Neural cell (in vitro differentiated cells): ENCODE measurements around the gene GINS2. TPM values are rescaled to one million over a fixed set of nuclear protein-coding genes. Genes with fewer than 3 reads are reported as not detected.

Experiments
- H2AFZ ChIP-seq: fragments of 200-600, 300-800 bp; sonication (generic), shearing (Covaris generic); 2 replicates; pipeline ENCODE4 v1.6.0; 2014; ENCODE audit warnings: low read depth, mild to moderate bottlenecking, antibody characterized with exemption, low read length, moderate library complexity
- H3F3A ChIP-seq: fragments of 200-600 bp; shearing (Covaris generic); 2 replicates; pipeline ENCODE4 v1.6.1; 2016; ENCODE audit warnings: mild to moderate bottlenecking, moderate library complexity, mixed read lengths, antibody characterized with exemption, low read length; ENCODE audit not compliant: insufficient read depth, poor library complexity, severe bottlenecking
- H3K27ac ChIP-seq: fragments of 200-600, 300-800 bp; sonication (generic), shearing (Covaris generic); 2 replicates; pipeline ENCODE4 v1.5.1; 2014; ENCODE audit warnings: mild to moderate bottlenecking, low read length, moderate library complexity
- H3K27me3 ChIP-seq: fragments of 300-800, 200-600 bp; sonication (generic), shearing (Covaris generic); 2 replicates; pipeline ENCODE4 v1.6.0; 2014; ENCODE audit warnings: mild to moderate bottlenecking, low read depth, low read length, moderate library complexity; ENCODE audit not compliant: insufficient read depth
- H3K36me3 ChIP-seq: fragments of 300-800, 200-600 bp; sonication (generic), shearing (Covaris generic); 2 replicates; pipeline ENCODE4 v1.5.1; 2014; ENCODE audit warnings: mild to moderate bottlenecking, antibody characterized with exemption, low read length, moderate library complexity; ENCODE audit not compliant: insufficient read depth
- H3K4me2 ChIP-seq: fragments of 300-800, 200-600 bp; sonication (generic), shearing (Covaris generic); 2 replicates; pipeline ENCODE4 v1.6.0; 2014; ENCODE audit warnings: mild to moderate bottlenecking, low read length
- H3K4me3 ChIP-seq: fragments of 300-800, 200-600 bp; sonication (generic), shearing (Covaris generic); 2 replicates; pipeline ENCODE4 v1.5.1; 2014; ENCODE audit warnings: mild to moderate bottlenecking, low read length, moderate library complexity
- H3K79me2 ChIP-seq: fragments of 200-600 bp; shearing (Covaris generic); replicated peaks from 2 replicates; pipeline ENCODE4 v1.6.0; 2014; ENCODE audit warnings: mild to moderate bottlenecking, low read length, moderate library complexity; ENCODE audit not compliant: insufficient read depth
- H3K9ac ChIP-seq: fragments of 300-800, 200-600 bp; sonication (generic), shearing (Covaris generic); 2 replicates; pipeline ENCODE4 v1.6.1; 2016; ENCODE audit warnings: mild to moderate bottlenecking, low read length, mixed read lengths
- H3K9me2 ChIP-seq: fragments of 200-600 bp; shearing (Covaris generic); 2 replicates; pipeline ENCODE4 v1.6.1; 2016; ENCODE audit warnings: mild to moderate bottlenecking, low read length, mixed read lengths; ENCODE audit not compliant: insufficient read depth
- H3K9me3 ChIP-seq: fragments of 200-600, 300-800 bp; sonication (generic), shearing (Covaris generic); 2 replicates; pipeline ENCODE4 v1.6.1; 2016; ENCODE audit warnings: mild to moderate bottlenecking, mixed run types, low read length, moderate library complexity, mixed read lengths
- H4K20me1 ChIP-seq: fragments of 200-600 bp; shearing (Covaris generic); 2 replicates; pipeline ENCODE4 v1.6.1; 2016; ENCODE audit warnings: mild to moderate bottlenecking, mixed run types; ENCODE audit not compliant: insufficient read depth
- CTCF ChIP-seq: fragments of 450-650 bp; IDR thresholded peaks from 2 replicates; pipeline ENCODE4 v1.5.1; 2014; ENCODE audit warnings: antibody characterized with exemption, mild to moderate bottlenecking, moderate library complexity; ENCODE audit not compliant: poor library complexity, severe bottlenecking
- EP300 ChIP-seq: fragments of 450-650 bp; conservative IDR thresholded peaks from 2 replicates; pipeline ENCODE4 v1.6.1; 2014; ENCODE audit warnings: antibody characterized with exemption, mild to moderate bottlenecking, moderate library complexity; ENCODE audit not compliant: poor library complexity, severe bottlenecking
- EZH2 ChIP-seq: fragments of 200-600, 300-800 bp; shearing (Covaris generic), sonication (generic); IDR thresholded peaks from 2 replicates; pipeline ENCODE4 v1.6.1; 2014; ENCODE audit warnings: antibody characterized with exemption, low read length, borderline replicate concordance, mild to moderate bottlenecking; ENCODE audit not compliant: insufficient read depth, poor library complexity, severe bottlenecking
- MXI1 ChIP-seq: fragments of 450-650 bp; conservative IDR thresholded peaks from 2 replicates; pipeline ENCODE4 v1.6.1; 2014; ENCODE audit warnings: antibody characterized with exemption, mild to moderate bottlenecking; ENCODE audit not compliant: poor library complexity, severe bottlenecking
- POLR2AphosphoS5 ChIP-seq: IDR thresholded peaks from 2 replicates; pipeline ENCODE4 v1.6.1; 2012
- RAD21 ChIP-seq: fragments of 450-650 bp; conservative IDR thresholded peaks from 2 replicates; pipeline ENCODE4 v1.6.1; 2014; ENCODE audit warnings: antibody characterized with exemption, mild to moderate bottlenecking, moderate library complexity
- REST ChIP-seq: IDR thresholded peaks from 2 replicates; pipeline ENCODE4 v1.6.1; 2012; ENCODE audit warnings: borderline replicate concordance
- SMC3 ChIP-seq: fragments of 450-650 bp; conservative IDR thresholded peaks from 2 replicates; pipeline ENCODE4 v1.6.1; 2014; ENCODE audit warnings: antibody characterized with exemption, mild to moderate bottlenecking, moderate library complexity; ENCODE audit not compliant: poor library complexity
- TAF1 ChIP-seq: IDR thresholded peaks from 2 replicates; pipeline ENCODE4 v1.6.1; 2012; ENCODE audit warnings: low read depth
- polyA plus RNA-seq: library from polyadenylated mRNA; depleted of rRNA; stranded (reverse); fragments of >200 nt; gene quantifications from 2 replicates; pipeline ENCODE4 v1.2.3, GENCODE V29; 2014

GINS2 gene
- polyA plus RNA-seq, 1 donor from 2014 or later, result 9.2 TPM

GRCh38 chr16:85724936-85725335 is 36.2 kb upstream of the GINS2 start:
- no peaks in the 10 kb centered on the region for H3K36me3 ChIP-seq
- TF ChIP-seq SMC3, result no peak
- no peak for TF ChIP-seq EZH2
- TF ChIP-seq REST, result no peak
- no peak for TF ChIP-seq POLR2AphosphoS5
- TF ChIP-seq RAD21, result no peak
- TF ChIP-seq CTCF, result no peak
- TF ChIP-seq MXI1, result no peak
- no peak for TF ChIP-seq TAF1
- no peak for TF ChIP-seq EP300
- H3K4me3 ChIP-seq, result no peak overlapping the region

GRCh38 chr16:85724126-85724879 is 35.5 kb upstream of the GINS2 start:
- no peaks in the 10 kb centered on the region for H3K9me3 ChIP-seq
- H3K36me3 ChIP-seq, result no peaks in the 10 kb centered on the region
- no peaks in the 10 kb centered on the region for H4K20me1 ChIP-seq
- no peak overlapping the region for H2AFZ ChIP-seq
- H3K4me3 ChIP-seq, result no peak overlapping the region
- H3K4me2 ChIP-seq, result no peak overlapping the region
- H3F3A ChIP-seq, result no peaks in the 10 kb centered on the region
- no peaks in the 10 kb centered on the region for H3K79me2 ChIP-seq
- H3K9me2 ChIP-seq, result no peaks in the 10 kb centered on the region
- H3K27me3 ChIP-seq, result no peaks in the 10 kb centered on the region
- TF ChIP-seq TAF1 (no peak), REST (no peak), CTCF (no peak), EP300 (no peak), RAD21 (no peak), EZH2 (no peak), POLR2AphosphoS5 (no peak), SMC3 (no peak), MXI1 (no peak)
- no peak overlapping the region for H3K9ac ChIP-seq
- H3K27ac ChIP-seq, result no peak overlapping the region

More at GRCh38 chr16:85724936-85725335, 36.2 kb upstream of the GINS2 start:
- H2AFZ ChIP-seq, result no peak overlapping the region
- no peaks in the 10 kb centered on the region for H4K20me1 ChIP-seq
- no peak overlapping the region for H3K9ac ChIP-seq
- H3K9me3 ChIP-seq, result no peaks in the 10 kb centered on the region
- H3K4me2 ChIP-seq, result no peak overlapping the region
- H3K27me3 ChIP-seq, result no peaks in the 10 kb centered on the region
- no peaks in the 10 kb centered on the region for H3F3A ChIP-seq
- H3K79me2 ChIP-seq, result no peaks in the 10 kb centered on the region
- no peak overlapping the region for H3K27ac ChIP-seq
- no peaks in the 10 kb centered on the region for H3K9me2 ChIP-seq
